Activated gamma-delta T cell treated with Interleukin-2 at 50 U/mL for 16 hours (primary cell): ENCODE data around the gene EIF3K.

Experiments used
- DNase-seq: peaks from one replicate; pipeline ENCODE4 v3.0.0-alpha.2; 2020

The EIF3K gene

DNA sequence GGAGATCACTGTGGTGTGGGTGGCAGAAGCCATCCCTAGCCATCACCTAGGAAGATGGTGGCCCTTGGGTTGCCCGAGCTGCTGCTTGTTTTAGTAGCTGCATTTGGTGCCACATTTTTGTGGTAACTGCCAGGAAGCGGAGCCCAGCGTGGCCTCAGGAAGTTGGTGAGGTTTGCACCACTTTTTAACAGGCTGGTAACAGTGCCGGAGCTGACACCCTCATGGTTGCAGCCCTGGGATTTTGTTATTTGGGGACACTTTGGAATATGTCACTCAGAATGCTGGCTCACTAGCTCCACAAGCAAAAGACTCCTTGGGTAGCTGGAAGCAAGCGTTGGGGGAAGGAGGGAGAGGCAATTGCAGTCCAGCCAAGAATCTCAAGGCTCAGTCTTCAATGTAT, 50.6 kb downstream of the EIF3K start:
- peak; percentile 42 for DNase-seq

DNA sequence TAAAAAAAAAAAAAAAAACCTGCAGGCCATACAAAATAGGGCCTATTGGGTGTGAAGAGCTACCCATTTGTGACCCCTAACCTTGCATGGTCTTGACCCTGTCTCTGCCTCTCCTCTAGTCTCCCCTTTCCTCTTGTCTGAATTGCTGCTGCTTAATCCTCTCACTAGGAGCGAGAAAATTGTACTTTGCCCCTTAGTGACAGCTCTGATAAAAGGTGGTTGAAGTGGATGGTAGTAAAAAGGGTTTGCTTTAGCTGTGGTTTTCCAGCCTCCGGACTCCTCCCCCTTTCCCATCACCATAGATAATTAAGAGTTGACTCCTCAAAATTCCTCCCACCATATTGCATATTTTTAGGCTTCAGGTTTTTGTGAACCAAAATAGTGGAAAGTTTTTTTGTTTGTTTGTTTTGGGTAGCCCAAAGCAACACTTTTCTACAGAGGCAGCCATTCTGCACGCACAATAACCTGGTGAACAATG, 52.0 kb downstream of the EIF3K start:
- no peak for DNase-seq

DNA sequence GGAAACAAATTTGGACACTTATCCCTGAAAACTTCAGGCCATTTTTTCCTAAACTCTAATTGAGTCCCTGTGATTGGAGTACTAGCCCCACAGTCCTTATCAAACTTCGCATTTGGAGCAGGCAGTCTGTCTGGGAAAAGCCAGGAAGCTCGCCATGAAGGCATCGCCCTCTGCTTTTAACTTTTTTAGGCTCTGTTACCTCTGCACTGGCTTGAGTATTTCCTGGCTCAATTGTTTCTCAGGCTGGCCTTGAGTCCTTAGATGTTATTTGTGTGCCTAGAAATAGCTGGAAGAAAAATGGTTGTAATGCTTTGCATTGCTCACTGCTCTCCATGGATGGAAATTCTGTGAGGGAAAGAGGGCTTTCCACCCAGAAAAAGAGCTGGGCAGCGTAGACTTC, 52.7 kb downstream of the EIF3K start:
- DNase-seq: no peak

- no peak for DNase-seq
Measured at GRCh38 chr19:38673030-38673429, 54.0 kb downstream of the EIF3K start.

GRCh38 chr19:38674388-38675171, 55.6 kb downstream of the EIF3K start:
- no peak for DNase-seq

DNA sequence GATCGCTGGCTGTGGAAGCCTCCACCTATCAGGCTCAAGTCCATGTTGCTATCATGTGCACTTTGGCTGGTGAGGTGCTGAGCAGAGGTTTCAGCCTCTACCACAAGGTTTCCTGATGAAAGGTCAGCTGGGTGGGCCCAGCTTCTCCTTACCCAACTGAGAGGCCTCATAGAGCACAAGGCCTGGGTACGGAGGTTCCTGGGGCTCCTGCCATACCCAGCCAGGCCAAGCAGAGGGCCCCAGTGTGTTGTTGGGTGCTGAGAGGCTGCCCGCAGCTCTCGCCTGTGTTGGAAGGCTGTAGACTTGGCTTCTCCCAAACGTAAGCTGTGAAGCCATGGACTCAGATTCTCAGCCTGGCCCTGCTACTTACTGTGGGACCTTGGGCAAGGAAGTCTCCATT, 56.6 kb downstream of the EIF3K start:
- DNase-seq: no peak

DNA sequence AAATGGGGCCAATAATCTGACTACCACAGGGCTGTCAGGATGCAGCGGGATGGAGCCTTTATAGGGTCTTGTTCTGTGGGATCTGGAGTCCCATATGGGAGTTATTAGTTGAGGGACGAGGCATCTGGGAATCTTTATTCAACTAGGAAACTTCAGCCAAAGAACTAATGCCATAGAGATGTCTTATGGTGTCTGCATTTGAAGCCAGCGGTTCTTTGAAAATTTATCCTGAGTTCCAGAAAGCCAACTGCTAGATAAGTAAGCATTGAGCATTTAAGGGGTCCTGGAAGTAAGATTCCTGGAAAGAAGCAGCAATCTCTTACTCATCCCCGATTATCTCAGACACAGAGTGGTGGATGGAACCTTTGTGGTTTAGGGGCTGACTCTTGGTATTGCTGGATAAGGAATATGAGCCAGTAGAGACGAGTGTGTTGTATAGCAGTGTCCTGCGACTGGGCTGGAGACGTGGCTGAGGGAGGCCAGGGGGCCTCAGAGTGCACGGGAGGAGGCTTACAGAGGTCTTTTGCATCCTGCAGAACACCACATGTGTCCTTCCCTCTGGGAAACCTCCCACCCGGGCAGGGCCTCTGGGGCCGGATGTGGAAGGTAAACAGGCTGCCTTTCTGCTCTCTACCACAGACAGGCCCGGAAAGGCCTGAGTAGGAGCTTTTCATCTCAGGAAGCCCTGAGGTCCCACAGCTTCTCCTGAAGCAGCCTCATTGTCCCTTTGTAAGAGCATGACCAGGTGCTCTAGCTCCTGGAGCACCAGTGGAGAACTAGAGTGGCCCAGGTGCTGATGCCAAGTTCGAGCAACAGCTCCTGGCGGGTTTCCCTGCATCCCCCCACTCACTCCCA, 57.3 kb downstream of the EIF3K start:
- DNase-seq: no peak

- no peak for DNase-seq
Measured at GRCh38 chr19:38676878-38677646, 58.1 kb downstream of the EIF3K start.

DNA sequence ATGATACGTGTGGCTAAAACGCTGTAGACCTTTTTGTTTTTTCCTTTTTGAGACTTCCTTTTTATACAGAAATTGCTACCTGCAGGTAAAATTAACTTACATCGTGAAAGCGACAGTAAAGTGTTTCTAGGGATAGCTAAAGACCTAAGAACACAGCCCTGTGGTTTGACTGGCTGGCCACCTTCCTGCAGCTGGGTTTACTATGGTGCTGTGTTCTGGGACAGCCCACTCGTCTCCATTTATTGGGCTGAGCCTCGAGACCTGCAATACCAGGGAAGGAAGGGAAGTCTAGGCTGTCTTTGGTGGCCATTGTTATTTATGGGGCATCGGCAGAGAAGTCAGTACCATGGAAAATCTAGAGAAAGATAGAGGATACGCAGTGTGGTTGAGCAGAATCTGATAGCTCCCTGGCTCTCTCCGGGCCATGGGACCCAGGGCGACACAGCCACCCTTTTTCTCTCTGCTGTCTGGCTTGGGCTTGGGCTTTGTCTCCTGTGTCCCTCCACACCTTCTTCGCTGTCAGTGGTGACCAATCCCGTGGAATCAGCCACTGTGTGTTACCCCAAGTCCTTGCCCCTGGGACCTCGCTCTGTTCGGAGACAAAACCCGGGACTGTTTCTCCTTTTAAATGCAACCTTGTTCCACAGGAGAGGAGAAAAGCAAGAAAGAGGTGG, 59.4 kb downstream of the EIF3K start:
- DNase-seq: no peak

DNA sequence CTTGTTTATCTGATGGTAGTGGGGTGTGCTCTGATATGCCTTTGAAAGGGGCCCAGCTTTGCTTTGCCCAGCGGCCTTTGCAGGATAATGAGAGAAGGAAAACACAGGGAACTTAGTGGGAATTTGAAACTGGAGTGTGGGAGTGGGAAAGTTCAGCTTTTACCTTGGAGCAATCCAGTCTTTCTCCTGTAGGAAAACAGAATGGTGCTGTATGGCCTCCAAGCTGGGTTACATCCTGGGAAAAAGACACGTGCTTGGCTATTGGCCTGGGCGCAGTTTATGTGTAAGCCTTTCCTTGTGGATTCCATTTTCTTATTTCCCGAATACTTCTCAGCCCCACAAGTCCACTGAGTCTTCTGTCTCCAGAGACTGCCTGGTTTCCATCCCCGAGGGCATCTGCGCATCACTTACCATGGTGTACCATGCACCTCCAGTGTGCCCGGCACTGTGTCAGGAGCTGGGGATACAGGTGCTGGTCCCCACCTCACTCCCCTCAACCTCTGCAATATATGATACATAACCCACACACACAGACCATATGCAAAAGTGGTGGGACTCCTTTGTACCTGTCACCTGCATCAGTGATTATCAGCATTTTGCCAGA, 60.0 kb downstream of the EIF3K start:
- no peak for DNase-seq

DNA sequence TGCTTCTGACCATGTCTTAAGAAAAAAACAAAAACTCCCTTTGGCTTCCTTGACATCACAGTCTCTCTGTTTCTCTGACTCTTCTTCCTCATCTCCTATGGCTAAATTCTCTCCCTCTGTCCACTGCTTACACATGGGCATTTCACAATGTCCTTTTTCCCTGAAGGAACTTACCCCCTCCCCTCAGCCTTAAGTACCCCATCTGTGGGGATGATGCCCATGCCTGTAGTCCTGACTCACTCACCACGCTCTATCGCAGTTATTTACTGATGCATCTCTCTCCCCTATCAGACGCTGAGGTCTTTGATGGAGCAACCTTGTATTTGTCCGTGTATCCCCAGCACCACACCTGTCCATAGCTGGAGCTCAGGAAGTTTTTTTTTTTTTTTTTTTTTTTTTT, 60.9 kb downstream of the EIF3K start:
- no peak for DNase-seq

- no peak for DNase-seq
Measured at GRCh38 chr19:38682195-38682867, 63.3 kb downstream of the EIF3K start.

DNA sequence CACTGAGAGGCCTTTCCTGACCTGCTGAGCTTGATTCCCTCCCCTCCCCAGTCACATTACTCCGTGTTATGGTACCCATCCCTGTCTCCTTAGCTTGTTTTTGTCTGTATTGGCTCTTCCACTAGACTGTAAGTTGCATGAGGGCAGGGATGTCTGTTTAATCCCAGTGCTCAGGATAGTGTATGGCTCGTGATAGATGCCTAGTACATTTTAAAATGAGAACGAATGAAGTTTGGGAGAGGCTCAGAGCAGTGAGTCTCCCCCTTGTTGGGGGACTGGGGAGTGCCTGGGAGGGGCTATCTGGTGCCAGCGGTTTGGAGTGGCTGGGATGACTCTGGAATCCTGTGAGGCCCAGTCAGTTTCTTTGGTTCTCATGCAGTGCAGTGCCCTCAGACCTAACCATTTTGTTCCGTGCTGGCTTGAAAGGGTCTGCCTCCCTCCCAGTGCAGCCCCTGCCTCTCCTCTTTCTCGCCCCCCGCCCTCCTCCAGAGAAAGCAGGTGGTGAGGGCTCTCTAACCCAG, 63.9 kb downstream of the EIF3K start:
- no peak for DNase-seq

DNA sequence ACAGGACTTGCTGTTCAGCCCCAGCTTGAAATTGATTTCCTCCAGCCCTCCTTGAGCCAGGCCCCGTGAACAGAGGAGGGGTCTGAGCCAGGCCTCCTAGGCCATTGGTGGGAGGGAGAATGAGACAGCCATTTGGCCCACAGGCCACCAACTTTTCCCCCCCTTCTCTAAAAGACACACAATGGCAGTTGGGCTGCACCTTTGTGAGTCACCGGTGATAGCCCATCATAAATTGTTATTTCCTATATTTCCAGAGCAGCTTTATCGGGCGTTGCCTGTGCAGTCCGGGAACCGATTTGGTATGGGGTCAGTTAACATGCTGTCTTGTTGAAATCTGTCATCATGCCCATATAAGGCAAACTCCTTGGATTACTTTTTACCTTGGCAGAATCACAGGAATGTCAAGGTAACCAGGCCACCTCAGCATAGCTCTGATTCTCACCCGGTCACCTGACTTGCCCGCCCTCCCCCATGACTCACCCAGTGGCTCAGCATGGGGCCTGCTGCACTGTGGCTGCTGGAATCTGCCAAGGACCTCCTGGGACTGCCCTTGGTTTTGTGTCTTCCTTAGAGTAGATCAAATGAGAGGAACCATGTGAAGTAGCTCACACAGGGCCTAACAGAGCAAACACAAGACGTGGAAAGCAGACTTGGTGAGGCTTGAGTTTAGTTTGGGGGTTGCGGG, 64.5 kb downstream of the EIF3K start:
- DNase-seq: peak; percentile 58

DNA sequence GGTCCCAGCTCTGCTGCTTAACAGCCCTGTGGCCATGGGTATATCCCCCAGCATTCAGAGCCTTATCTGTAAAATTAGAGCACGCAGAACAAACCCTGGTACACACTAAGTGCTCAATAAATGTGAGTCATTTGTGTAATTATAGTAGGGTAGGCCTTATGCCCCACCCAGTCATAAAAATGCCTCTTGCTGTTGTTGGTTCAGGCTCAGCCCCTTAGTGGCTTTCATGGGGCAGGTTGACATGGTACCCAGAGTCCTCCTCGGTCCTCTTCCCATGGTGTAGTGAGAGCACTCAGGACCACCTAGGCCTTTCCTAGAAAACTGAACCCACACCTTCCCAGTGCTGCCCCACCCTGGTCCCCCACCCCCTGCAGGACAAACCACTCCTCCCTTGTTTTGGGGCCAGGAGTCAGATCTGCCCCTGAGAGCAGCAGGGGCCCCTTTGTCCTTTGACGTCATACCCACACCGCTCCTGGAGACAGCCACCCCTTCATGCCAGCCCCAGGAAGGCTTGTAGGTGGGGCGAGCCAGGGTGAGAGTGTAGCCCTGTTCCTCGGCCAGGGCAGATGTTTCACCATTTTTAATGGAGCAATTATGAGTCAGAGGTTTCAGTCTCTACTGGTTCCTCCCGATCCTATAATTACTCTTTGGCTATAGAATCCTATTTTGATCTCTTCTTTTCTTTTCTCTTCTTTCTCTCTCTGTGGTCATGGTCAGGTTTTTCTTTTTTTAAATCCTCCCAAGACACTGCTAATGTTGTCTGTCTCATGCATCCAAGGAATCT, 65.3 kb downstream of the EIF3K start:
- no peak for DNase-seq

DNA sequence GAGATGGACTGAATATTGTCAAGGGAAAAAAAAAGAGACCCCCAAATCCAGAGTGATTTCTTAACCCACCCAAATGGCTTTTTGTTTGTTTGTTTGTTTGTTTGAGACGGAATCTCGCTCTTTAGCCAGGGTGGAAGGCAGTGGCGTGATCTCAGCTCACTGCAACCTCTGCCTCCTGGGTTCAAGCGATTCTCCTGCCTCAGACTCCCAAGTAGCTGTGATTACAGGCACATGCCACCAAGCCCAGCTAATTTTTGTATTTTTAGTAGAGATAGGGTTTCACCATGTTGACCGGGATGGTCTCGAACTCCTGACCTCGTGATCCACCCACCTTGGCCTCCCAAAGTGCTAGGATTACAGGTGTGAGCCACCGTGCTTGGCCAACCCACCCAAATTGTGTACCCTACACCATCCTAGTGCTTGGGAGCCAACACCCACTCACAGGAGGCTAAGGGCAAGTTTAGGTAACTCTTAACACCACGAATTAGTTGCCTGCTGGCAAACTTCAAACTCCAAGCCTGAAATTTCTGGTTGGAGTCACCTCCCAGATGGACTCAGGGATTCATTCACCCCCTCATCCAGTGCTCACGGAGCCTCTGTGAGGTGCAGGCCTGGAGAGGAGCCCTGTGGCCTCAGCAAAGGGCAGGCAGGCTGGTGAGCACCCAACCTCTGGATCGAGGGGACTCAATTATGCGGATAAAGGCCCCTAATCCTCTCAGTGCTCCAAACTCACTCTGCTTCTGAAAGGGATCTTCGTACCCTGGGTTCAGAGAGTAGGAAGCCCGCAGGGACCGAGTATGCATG, 66.1 kb downstream of the EIF3K start:
- DNase-seq: no peak

DNA sequence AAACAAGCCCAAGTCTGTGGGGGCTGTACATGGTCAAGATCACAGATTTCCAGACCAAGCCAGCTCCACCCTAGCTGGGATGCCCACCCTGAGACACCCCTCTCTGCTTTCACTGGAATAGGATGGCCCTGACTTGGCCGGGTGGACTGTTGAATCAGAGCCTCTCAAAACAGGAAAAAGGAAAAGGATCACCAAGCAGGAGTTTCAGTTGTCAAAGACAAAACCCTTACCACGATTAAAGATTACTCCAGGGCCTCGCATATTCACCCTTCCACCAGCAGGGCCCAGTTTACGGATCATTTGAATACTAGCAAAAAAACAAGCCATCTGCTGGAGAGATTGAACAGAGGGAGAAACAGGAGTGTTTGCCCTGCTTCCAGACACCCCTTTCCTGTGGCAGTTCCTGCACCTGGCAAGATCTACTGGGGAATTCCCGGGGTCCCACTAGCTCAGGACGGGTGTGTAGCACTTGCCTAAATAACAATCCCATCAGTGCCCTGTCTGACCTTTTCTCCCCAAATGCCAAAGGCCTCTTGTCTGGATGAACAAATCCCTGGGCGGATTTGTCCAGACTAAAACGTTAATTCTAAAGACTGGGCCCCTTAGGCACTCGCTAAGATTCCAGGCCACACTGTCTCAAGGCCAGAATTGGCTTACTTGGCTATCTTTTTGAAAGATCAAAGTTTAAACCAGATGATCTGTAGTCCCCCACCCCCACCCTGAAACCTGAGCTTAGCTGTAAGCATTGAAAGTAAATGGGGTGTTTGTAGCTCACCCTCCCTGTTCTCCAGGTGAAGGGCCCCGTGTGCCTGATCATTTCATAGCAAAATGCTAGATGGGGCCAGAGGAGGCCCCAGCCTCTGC, 66.9 kb downstream of the EIF3K start:
- no peak for DNase-seq

GRCh38 chr19:38686530-38686888, 67.5 kb downstream of the EIF3K start:
- DNase-seq: peak; percentile 28
